ENCODE data around the gene CEP55.

Gene CEP55

GRCh38 chr10:93475871-93476270 lies 20.5 kb upstream of the CEP55 start:
- H3K36me3 ChIP-seq (replicated peaks; ENCODE audit: insufficient read depth, low read length), result no peaks in the 10 kb centered on the region
- H3K79me2 ChIP-seq (ENCODE audit: low read length), result no peaks in the 10 kb centered on the region
- DNase-seq, result no peak
- no peak overlapping the region for H3K4me3 ChIP-seq (ENCODE audit: low read length)
- H3K9me2 ChIP-seq (replicated peaks; ENCODE audit: insufficient read depth, low read length), result no peaks in the 10 kb centered on the region
- no peaks in the 10 kb centered on the region for H4K20me1 ChIP-seq (ENCODE audit: insufficient read depth, low read length)
- no peaks in the 10 kb centered on the region for H3K4me1 ChIP-seq (ENCODE audit: low read length)
- no peaks in the 10 kb centered on the region for H3K9me3 ChIP-seq (replicated peaks; ENCODE audit: insufficient read depth, low read length)
- TF ChIP-seq EZH2phosphoT487 (IDR thresholded peaks at IDR 0.05; ENCODE audit: low read length) (no peak), EZH2 (optimal IDR thresholded peaks at IDR 0.05; ENCODE audit: low read depth, low read length) (no peak)
- TF ChIP-seq, protein P1, sequence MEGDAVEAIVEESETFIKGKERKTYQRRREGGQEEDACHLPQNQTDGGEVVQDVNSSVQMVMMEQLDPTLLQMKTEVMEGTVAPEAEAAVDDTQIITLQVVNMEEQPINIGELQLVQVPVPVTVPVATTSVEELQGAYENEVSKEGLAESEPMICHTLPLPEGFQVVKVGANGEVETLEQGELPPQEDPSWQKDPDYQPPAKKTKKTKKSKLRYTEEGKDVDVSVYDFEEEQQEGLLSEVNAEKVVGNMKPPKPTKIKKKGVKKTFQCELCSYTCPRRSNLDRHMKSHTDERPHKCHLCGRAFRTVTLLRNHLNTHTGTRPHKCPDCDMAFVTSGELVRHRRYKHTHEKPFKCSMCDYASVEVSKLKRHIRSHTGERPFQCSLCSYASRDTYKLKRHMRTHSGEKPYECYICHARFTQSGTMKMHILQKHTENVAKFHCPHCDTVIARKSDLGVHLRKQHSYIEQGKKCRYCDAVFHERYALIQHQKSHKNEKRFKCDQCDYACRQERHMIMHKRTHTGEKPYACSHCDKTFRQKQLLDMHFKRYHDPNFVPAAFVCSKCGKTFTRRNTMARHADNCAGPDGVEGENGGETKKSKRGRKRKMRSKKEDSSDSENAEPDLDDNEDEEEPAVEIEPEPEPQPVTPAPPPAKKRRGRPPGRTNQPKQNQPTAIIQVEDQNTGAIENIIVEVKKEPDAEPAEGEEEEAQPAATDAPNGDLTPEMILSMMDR (IDR thresholded peaks at IDR 0.05; ENCODE audit: low read length), result no peak
- no peak overlapping the region for H3K9ac ChIP-seq (ENCODE audit: low read length)
- no peak overlapping the region for H3K4me2 ChIP-seq (ENCODE audit: low read depth, low read length)
- H3K27me3 ChIP-seq (replicated peaks; ENCODE audit: insufficient read depth, low read length), result peaks cover under 1% of the 10 kb centered on the region; the same call in 1 of the 2 replicates
- H2AFZ ChIP-seq (ENCODE audit: low read length), result no peak overlapping the region
- H3F3A ChIP-seq (ENCODE audit: insufficient read depth, low read length), result no peaks in the 10 kb centered on the region
- no peak overlapping the region for H3K27ac ChIP-seq (ENCODE audit: low read length)

DNA sequence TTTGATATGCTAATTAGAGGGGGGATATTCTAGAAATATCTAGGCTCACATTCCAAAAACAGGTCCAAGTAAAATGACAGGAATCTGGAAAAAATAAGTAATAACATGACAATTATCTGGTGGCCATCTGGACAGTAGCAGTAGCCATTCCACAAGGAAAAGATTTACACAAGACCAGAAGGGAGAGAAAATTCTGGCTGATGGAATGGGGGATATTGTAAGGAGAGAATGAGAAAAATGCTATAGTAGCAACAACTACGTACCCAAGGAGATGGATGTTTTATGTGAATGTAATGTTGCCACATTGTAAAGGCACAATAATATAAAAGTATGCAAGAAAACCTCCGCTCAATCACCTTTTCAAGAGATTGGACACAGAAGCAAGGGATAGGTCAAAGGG lies 19.7 kb upstream of the CEP55 start:
- H3K4me2 ChIP-seq (ENCODE audit: low read depth, low read length), result no peak overlapping the region
- H3K36me3 ChIP-seq (replicated peaks; ENCODE audit: insufficient read depth, low read length), result no peaks in the 10 kb centered on the region
- no peaks in the 10 kb centered on the region for H4K20me1 ChIP-seq (ENCODE audit: insufficient read depth, low read length)
- no peak overlapping the region for H3K9ac ChIP-seq (ENCODE audit: low read length)
- no peak for DNase-seq
- peaks cover 6% of the 10 kb centered on the region; the same call in 1 of the 2 replicates for H3K27me3 ChIP-seq (replicated peaks; ENCODE audit: insufficient read depth, low read length)
- H3K79me2 ChIP-seq (ENCODE audit: low read length), result no peaks in the 10 kb centered on the region
- H3K27ac ChIP-seq (ENCODE audit: low read length), result no peak overlapping the region
- no peaks in the 10 kb centered on the region for H3K9me3 ChIP-seq (replicated peaks; ENCODE audit: insufficient read depth, low read length)
- no peak overlapping the region for H2AFZ ChIP-seq (ENCODE audit: low read length)
- H3K4me3 ChIP-seq (ENCODE audit: low read length), result no peak overlapping the region
- no peaks in the 10 kb centered on the region for H3K9me2 ChIP-seq (replicated peaks; ENCODE audit: insufficient read depth, low read length)
- no peak for TF ChIP-seq EZH2 (optimal IDR thresholded peaks at IDR 0.05; ENCODE audit: low read depth, low read length)
- TF ChIP-seq, protein P1 (IDR thresholded peaks at IDR 0.05; ENCODE audit: low read length), result no peak
- no peak for TF ChIP-seq EZH2phosphoT487 (IDR thresholded peaks at IDR 0.05; ENCODE audit: low read length)
- no peaks in the 10 kb centered on the region for H3F3A ChIP-seq (ENCODE audit: insufficient read depth, low read length)
- H3K4me1 ChIP-seq (ENCODE audit: low read length), result 0 out of 2 replicates have a peak, but pooled peaks cover under 1% of the 10 kb centered on the region

- Histone ChIP-seq H3K4me2 (ENCODE audit: low read depth, low read length) (no peak overlapping the region), H3K36me3 (replicated peaks; ENCODE audit: insufficient read depth, low read length) (no peaks in the 10 kb centered on the region), H3K27me3 (replicated peaks; ENCODE audit: insufficient read depth, low read length) (peaks cover 10% of the 10 kb centered on the region; the same call in 1 of the 2 replicates), H4K20me1 (ENCODE audit: insufficient read depth, low read length) (no peaks in the 10 kb centered on the region), H2AFZ (ENCODE audit: low read length) (no peak overlapping the region), H3K9me2 (replicated peaks; ENCODE audit: insufficient read depth, low read length) (no peaks in the 10 kb centered on the region), H3K4me1 (ENCODE audit: low read length) (0 out of 2 replicates have a peak, but pooled peaks cover 4% of the 10 kb centered on the region), H3K4me3 (ENCODE audit: low read length) (no peak overlapping the region), H3K9me3 (replicated peaks; ENCODE audit: insufficient read depth, low read length) (no peaks in the 10 kb centered on the region), H3F3A (ENCODE audit: insufficient read depth, low read length) (peaks cover 9% of the 10 kb centered on the region; the same call in 1 of the 2 replicates), H3K27ac (ENCODE audit: low read length) (no peak overlapping the region), H3K9ac (ENCODE audit: low read length) (no peak overlapping the region), H3K79me2 (ENCODE audit: low read length) (no peaks in the 10 kb centered on the region)
- TF ChIP-seq, protein P1 (IDR thresholded peaks at IDR 0.05; ENCODE audit: low read length), result no peak
- TF ChIP-seq EZH2phosphoT487 (IDR thresholded peaks at IDR 0.05; ENCODE audit: low read length) (no peak), EZH2 (optimal IDR thresholded peaks at IDR 0.05; ENCODE audit: low read depth, low read length) (no peak)
- no peak for DNase-seq
These were observed 17.5 kb upstream of the CEP55 start for GRCh38 chr10:93478873-93479272.

Data from MM.1S (cell line).